ENCODE results near the gene MEGF10.
"Not testable (repeated sequence)": the region's sequence is repeated elsewhere in the genome, so short reads cannot be mapped to it uniquely, and the experiment has no call there.

Gene MEGF10

GRCh38 chr5:127298036-127298429, 7.4 kb downstream of the MEGF10 start:
- DNase-seq (ENCODE audit: low read depth) = no peak

DNA sequence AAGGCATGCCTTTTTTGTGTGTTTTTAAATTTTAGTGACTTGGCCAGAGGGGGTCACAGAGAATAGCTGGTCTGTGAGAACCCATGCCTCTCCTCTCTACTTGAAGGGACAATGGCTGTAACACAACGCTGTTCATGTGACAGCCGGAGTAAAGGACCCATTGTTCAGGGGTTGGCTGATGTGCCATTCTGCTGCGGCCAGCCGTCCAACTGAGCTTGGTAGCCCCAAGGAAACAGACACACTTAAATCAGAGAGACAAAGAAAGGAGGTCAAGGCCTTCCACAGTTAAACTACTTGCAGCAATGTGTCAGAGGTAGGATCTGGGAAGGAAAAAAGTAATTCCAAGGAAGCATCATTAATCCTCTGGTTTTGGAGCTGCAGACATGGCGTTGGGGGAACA, 8.1 kb downstream of the MEGF10 start:
- DNase-seq (ENCODE audit: low read depth) = no peak

DNA sequence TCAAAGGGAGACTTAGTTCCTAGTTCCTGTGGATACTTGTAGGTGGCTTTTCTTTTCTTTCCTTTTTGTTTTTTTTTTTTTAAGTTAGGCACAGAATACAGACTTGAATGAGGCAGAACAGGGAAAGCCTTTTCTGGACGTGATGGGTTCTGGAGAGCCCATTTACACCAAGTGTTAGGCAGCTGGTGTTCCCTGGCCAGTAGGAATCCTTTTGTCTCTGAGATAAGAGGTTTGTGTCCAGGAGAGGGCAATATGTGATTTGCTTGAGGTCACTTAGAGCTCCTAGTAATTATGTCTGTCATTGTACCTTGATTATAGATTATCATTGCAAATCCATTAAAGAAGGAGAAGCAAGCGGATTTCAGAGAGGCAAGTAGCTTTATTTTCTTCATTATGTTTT, 9.1 kb downstream of the MEGF10 start:
- DNase-seq (ENCODE audit: low read depth) = no peak

- peak; percentile 46 for DNase-seq (ENCODE audit: low read depth)
These were observed 11.9 kb downstream of the MEGF10 start for GRCh38 chr5:127302509-127302908.

GRCh38 chr5:127303404-127303803, 12.8 kb downstream of the MEGF10 start:
- no peak for DNase-seq (ENCODE audit: low read depth)

DNA sequence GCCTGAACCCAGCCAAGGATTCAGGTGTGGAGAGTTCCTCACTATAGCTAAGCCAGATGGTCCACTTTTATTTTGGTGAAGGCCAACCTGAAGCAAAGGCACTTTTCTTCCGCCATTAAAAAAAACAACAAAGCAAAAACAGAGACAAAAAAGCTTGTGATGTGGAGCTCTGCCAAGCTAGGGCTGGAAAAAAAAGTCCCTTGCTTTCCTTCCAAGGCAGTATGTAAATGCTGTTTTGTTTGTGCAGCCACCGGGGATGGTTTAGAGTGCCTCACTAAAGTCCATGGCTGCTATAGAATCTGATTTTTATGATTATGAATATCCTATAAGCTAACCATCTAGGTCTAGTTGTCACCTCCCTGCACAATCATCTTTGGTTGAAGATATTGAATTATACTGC, 14.9 kb downstream of the MEGF10 start:
- no peak for DNase-seq (ENCODE audit: low read depth)

DNA sequence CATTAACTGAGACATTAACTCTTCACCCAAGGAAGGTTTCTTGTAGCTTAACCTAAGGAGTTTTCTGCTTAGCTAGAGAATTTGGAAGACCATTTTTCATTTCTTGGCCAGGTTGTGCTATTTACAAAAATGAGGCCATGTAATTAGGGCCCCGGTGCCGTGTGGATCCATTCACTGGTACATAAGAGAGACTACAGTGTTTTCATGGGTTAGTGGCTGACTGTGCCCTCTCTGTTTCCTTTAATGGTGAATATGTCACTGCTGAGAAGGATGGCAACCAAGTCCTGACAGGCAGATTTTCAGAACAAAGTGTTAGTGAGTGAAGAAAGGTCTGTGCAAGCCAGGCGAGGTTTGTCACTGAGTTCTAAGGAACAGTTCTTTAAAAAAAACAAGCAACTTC, 15.4 kb downstream of the MEGF10 start:
- DNase-seq (ENCODE audit: low read depth) = no peak

DNA sequence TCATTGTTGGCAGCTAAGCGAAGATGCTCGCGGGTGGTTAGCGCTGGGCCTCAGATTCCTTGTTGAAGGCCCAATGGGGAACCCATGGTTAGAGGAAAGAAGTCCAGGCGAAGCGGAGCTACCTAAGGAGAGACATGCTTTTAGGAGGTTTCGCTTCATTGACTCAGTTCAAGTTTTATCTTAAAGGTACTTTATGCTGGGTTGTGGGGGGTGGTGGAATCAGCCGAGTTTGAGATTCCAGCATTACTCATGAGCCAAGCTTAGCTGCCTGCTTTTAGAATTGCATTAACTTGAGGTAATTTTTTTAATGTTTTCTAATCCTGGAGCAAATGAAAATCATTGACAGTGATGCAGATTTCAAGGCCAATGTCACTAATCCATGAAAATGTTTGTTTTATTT, 16.1 kb downstream of the MEGF10 start:
- DNase-seq (ENCODE audit: low read depth) = peak; percentile 44

GRCh38 chr5:127307868-127308267, 17.3 kb downstream of the MEGF10 start:
- no peak for DNase-seq (ENCODE audit: low read depth)

- DNase-seq (ENCODE audit: low read depth) = not testable (repeated sequence)
These were observed 17.7 kb downstream of the MEGF10 start for GRCh38 chr5:127308325-127308724.

GRCh38 chr5:127308945-127309344, 18.3 kb downstream of the MEGF10 start:
- no peak for DNase-seq (ENCODE audit: low read depth)

GRCh38 chr5:127311349-127311748, 20.8 kb downstream of the MEGF10 start:
- no peak for DNase-seq (ENCODE audit: low read depth)

GRCh38 chr5:127311781-127312525, 21.4 kb downstream of the MEGF10 start:
- no peak for DNase-seq (ENCODE audit: low read depth)

- DNase-seq (ENCODE audit: low read depth) = no peak
These were observed 22.8 kb downstream of the MEGF10 start for GRCh38 chr5:127313379-127313778.

- DNase-seq (ENCODE audit: low read depth) = peak; percentile 54
These were observed 23.4 kb downstream of the MEGF10 start for GRCh38 chr5:127313847-127314473.

GRCh38 chr5:127316011-127316410, 25.4 kb downstream of the MEGF10 start:
- no peak for DNase-seq (ENCODE audit: low read depth)

DNA sequence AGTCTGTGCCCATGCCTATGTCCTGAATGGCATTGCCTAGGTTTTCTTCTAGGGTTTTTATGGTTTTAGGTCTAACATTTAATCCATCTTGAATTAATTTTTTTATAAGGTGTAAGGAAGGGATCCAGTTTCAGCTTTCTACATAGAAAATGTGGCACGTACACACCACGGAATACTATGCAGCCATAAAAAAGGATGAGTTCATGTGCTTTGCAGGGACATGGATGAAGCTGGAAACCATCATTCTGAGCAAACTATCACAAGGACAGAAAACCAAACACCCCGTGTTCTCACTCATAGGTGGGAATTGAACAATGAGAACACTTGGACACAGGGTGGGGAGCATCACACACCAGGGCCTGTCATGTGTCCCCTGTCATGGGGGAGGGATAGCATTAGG, 26.8 kb downstream of the MEGF10 start:
- not testable (repeated sequence) for DNase-seq (ENCODE audit: low read depth)

DNA sequence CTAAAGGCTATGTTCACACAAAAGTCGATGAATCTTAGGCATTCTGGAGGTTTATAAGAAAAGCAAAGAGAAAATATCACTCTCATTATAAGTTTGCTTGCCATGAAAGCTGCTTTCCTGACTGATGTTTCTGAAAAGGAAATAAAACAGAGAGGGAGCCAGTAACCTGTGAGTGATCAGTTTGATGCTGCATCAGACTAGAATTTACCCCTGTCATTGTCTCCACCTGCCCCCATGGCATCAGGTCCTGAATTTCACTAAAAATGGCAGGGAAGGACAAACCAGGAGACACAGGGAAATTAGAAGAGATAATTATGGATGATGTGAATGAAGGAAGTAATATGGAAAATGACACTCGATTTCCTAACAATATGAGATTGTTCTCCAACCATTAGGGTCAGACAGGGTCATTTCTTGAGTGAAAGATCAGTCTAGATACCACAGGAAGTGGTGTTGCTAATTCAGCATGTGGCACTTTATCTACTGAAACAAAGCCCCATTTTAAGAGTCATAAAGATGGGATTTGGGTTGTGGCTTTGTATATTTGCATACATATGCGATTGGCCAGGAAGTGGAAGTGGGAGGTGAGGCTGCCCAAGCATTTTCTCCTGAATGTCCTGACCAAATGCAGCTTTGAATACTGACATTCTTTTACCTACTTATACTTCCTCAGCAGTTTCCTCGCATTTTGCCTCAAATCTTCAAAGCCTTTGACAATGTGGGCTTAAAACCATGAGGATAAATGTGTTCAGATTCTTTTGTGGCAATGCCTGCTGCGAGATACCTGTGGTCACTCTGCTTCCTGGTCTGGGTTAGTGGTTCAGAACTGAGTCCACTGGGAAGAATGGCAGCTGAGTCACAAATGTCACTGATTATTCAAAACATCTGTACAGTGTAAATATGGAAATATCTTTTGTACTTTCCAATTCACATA, 29.7 kb downstream of the MEGF10 start:
- peak; percentile 36 for DNase-seq (ENCODE audit: low read depth)

DNA sequence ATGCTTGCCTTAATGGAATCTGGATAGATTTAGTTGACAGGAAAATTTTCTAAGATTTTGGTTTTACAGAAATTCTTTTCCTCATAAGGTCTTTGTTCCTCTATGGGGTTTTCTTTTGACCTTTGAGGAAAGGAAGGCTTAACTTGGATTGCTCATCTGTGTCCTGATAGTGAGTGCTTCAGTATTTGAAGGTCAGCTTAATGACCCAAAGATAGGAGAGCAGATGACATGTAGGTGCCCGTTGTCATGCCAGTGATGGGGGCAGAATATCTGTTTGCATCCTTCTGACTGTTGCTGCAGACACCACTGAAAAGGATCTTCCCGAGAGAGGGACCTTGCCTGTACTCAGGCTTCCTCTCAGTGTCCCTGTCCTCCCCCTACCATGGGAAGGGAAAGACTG, 30.9 kb downstream of the MEGF10 start:
- no peak for DNase-seq (ENCODE audit: low read depth)

GRCh38 chr5:127322403-127322802, 31.8 kb downstream of the MEGF10 start:
- DNase-seq (ENCODE audit: low read depth) = no peak

DNA sequence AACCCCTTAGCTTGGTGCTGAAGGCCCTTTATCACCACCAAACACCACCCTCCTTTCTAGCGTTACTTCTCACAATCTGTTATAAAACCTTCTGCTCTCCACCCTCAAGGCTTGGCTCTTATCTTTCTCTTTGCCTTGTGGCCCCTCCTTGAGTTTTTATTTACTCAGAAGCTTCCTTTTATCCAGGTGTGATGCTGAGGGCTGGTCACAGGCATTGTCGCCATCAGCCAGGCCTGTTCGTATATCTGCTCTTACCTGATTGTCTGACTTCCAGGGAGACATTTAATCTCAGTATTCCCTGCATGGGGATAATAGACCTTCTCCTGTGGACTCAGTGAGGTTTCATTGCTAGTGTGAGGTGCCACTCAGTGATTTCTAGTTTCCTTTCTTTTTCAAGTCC, 34.2 kb downstream of the MEGF10 start:
- DNase-seq (ENCODE audit: low read depth) = no peak

DNA sequence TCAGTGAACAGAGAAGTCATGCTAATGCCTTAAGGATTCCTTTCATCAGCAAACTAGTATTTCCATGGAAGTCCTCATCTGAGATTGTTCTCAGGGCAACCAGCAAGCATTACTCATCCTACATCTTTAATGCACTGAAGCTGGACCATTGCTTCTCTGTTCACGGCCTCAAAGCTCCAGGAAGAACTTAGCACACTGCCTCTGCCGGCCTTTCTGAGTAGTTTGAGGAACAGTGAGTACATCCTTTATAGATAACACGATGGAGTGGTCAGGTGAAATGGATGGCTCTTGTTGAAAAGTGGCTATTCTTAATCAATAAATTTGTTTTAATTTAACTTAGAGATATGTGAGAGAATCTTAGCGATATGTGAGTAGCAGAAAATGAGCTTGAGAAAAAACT, 35.8 kb downstream of the MEGF10 start:
- no peak for DNase-seq (ENCODE audit: low read depth)

Measured in amniotic epithelial cell (primary cell).